Middle frontal gyrus (tissue), 1 donor: ENCODE measurements around the gene SEMA4D.
A peak's percentile ranks its signal among the peaks of the same experiment; 100 is the strongest.

Experiments
- DNase-seq: peaks from one replicate; pipeline ENCODE4 v3.0.0-alpha.2; 2015; ENCODE audit warnings: low spot score; ENCODE audit errors: extremely low spot score

SEMA4D gene

GRCh38 chr9:89497978-89498851, at the start of gene SEMA4D:
TSS of gene SEMA4D (minus strand) at chr9:89498113. CDS start at chr9:89405456, 92,657 bp downstream.
- no peak for DNase-seq

DNA sequence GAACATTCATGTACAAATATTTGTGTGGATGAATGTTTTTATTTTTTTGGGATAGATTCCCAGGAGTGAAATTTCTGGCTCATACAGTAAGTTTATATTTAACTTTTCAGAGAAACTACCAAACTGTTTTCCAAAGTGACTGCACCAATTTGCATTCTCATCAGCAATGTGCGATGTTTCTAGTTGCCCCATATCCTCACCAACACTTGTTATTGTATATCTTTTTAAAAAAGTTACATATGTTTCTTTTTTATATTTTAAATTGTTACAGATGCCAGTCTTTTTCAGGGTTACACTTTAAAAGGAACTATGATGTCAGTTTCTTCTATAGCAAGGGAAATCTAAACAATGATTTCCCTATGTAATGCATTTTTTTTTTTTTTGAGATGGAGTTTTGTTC, 49.1 kb upstream of the SEMA4D start:
- DNase-seq: no peak

GRCh38 chr9:89544279-89544661, 46.4 kb upstream of the SEMA4D start:
- DNase-seq: no peak

DNA sequence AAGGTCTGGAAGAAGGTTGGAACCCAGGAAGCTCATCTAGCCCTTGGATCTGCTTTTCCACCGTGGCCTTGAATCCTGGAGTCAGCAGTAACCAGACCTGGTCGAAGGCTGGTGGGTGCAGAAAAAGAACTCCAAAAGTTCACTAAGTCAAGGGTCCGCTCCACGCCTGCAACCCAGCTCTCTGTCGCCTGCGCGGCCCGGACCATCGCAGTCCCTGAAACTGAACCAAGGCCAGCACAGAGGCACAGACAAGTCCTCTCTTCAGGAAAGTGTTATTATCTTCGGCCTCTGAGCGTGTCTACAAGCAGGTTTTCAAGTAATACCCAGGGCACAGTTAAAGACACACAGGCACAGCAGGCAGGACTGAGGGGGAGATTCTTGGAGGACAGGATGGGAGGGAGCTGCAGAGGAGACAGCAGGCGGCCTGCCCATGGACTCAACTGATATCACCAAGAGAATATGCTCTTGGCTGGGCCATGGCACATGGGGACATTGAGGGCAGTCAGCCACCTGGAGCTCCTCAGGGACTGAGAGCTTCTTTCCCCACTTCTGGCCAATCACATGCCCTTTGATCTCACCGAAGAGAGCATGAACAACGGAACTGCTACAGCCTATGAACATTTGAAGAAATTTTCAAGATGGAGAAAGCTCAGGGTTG, 45.8 kb upstream of the SEMA4D start:
- DNase-seq: no peak

GRCh38 chr9:89543111-89543510, 45.2 kb upstream of the SEMA4D start:
- DNase-seq: no peak

- peak; percentile 82 for DNase-seq
These were observed 44.6 kb upstream of the SEMA4D start for GRCh38 chr9:89542401-89543021.

GRCh38 chr9:89541798-89542197, 43.9 kb upstream of the SEMA4D start:
- no peak for DNase-seq

GRCh38 chr9:89539374-89539773, 41.5 kb upstream of the SEMA4D start:
- no peak for DNase-seq

DNA sequence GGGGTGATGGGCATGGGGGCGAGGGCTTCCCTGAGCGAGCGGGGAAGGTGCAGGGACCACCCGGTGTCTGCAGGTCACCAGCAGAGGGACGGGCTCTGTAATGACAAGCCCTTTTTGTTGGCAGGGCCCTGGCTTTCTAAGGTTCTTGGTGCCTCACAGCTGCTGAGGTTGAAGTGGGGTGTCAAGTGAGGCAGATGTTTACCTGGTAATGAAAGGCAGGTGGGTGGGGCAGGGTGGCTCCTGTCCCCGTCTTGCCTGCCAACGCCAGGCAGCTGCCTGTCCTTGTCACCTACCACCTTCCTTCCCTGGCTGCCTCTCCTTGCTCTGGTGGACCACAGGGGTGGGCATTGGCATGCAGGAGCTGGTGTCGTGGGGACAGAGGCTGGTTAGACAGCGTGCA, 41.0 kb upstream of the SEMA4D start:
- no peak for DNase-seq

DNA sequence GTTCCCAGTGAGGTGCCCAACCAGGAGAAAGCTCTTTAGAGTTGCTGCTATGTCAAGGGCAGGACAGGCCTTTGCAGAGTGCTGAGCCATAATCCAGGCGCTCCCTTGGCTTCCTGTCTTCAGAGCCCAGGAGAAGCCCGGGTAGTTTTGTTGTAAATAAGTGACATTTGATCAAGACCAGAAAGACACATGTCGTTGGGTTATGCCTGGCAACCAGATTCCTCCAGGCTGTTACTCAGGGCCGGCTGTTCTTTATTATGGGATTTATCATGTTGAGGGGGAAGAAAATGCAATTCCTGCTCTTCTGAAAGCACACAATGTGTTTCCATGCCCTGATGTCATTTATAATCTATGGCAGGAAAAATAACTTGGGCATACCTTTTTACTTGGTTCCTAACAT, 39.3 kb upstream of the SEMA4D start:
- DNase-seq: no peak

DNA sequence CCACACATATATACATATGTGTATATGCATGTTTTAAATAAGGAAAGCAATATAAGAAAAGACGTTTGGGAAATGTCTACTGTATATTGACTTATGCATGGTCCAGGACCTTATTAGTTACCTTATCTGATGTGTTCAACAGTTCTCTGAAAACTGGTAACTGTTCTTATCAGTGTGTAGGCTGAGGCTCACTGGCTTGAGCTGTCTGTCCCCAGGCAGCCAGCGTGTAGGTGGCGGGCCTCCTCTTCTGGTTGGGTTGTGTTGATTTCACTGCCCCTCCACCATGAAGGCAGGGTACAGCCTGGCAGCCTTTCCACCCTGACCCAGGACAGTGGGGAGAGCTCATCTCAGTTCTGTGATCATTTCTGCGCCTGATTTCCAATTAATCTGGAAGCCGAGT, 38.7 kb upstream of the SEMA4D start:
- no peak for DNase-seq

DNA sequence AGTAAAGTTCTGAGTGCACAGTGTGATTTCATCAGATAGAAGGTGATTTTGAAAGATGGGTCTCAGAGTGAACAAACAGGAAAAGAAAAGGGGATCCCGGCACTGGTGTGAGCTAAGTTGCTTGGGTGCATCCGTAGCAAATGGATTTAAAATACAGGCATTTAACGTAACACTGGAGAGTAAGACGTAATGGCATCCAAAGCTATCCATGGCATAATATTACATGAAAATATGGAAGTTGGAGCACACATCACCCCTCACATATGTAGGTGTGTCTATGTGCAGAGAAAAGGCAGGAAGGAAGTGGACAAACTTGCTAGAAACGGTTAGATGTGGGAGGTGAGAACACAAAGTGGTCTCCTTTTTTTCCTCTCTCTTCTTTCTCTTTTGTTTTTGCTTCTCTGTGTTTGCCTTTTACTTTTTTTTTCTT, 38.2 kb upstream of the SEMA4D start:
- no peak for DNase-seq

DNA sequence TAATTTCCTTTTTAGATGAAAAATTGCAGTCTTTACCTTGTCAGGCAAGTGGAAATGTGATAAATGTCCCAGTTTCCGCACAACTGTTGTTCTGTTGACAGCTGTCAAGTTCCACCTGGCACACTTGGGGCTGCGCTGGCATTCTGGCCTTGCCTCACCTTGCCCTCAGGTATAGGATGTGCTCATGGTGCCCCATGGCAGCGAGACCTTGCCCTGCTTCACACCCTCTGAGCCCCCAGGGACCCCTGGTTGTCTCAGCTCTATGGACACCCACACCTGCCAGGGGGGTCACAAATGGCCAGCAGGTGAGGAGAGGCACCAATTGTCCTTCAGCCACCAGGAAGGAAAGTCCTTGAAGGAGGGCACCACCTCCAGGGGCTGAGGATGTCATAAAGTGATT, 37.5 kb upstream of the SEMA4D start:
- DNase-seq: no peak

DNA sequence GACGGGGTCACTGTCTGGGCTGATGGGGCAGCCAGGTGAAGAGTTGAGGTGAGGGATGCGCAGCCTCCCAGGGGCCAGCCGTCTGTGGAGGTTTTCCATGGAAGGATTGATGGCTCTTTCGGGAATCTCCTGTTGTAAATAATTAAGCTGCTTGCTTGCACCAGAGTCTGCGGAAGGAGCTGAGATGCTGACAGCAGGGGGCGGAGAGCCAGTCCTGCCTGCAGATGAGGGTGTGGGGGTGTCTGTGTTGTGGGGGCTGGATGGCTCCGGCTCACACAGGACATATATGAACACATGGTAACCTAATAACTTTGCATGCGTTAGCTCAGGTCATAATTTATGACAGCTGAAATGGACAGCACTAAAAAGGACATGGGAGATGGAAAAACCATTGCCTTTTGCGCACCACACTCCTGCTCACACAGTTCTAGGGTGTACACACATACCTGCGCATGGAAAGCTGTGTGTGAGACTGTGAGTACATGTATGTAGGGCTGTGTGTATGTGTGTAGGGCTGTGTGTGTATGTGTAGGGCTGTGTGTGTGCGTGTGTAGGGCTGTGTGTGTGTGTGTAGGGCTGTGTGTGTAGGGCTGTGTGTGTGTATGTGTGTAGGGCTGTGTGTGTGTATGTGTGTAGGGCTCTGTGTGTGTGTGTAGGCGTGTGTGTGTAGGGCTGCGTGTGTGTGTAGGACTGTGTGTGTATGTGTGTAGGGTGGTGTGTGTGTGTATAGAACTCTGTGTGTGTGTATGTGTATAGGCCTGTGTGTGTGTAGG, 36.8 kb upstream of the SEMA4D start:
- no peak for DNase-seq

DNA sequence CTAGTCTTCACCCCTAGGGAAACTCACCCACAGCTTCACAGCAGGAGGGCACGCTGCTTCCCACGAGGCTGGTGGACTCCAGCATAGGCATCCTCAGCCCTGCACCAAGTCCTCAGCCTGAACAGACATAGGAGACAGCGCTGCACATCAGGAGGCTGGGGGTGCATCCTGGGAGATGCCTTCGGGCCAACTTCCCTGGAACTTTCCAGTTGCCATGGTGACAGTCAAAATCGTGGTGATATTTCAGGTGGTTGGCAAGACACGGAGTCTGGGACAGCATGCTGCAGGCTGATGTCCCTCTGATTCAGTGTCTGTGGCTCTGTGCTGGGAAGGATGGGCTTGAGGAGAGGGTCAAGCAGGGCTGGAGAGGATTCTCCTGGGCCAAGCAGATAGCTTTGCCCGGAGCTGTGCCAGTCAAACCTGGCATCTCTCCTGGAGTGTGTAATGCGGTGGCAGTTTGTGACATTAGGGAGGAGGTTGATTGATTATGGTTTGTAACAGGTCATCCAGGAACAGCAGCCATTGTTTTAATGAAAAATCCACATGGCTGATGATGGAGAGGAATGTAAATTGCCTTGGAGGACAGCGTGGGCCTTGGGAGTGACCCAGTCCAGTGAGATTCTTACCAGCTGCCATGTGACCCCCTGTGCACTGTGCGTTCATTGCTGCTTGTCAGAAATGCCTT, 35.6 kb upstream of the SEMA4D start:
- DNase-seq: no peak

- no peak for DNase-seq
These were observed 35.0 kb upstream of the SEMA4D start for GRCh38 chr9:89532944-89533343.

- DNase-seq: no peak
These were observed 34.6 kb upstream of the SEMA4D start for GRCh38 chr9:89532478-89532877.

- no peak for DNase-seq
These were observed 33.9 kb upstream of the SEMA4D start for GRCh38 chr9:89531766-89532165.

DNA sequence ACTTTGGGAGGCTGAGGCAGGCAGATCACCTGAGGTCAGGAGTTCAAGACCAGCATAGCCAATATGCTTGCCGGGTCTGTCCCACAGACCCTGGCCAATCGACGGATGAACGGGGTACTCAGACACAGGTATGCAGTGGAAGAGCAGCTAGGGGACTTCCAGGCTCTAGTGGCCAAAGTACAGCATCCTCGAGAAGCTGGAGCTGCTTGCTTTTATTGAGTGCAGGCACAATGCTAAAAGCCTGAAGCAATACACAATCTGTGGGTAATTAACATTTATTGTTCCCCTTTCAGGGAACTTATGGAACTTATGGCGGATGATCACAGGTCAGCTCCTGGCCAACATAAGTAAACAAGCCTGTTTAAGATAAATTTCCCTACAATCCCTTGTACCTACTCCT, 32.8 kb upstream of the SEMA4D start:
- DNase-seq: no peak

DNA sequence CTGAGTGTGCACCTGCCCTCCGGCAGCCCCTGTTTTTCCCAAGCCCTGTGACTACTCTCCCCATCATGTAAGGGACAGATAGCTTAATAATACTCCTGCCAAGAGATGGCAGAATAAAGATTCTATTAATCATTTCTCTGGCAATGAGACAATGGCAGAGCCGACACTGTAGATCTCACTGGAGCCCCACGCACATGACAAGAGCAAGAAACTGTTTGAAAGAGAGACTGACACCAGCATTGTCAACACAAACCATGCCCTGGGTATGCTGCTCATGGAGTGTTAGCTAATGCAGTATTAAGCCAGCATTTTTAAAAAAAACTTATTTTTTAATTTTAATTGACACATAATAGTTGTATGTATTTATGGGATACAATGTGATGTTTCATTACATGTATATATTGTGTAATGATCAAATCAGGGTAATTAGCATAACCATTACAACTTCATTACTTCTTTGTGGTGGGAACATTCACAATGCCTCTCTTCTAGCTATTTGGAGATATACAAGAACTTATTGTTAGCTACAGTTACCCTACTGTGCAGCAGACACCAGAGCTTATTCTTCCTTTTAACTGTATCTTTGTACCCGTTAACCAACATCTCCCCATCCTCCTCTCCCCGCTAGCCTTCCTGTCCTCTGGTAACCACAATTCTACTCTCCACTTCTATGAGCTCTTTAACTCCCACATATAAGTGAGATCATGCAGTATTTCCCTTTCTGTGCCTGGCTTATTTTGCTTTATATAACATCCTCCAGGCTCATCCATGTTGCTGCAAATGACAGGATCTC, 31.5 kb upstream of the SEMA4D start:
- peak; percentile 31 for DNase-seq
